ENCODE data around the gene PREP. TPM values are rescaled to one million over a fixed set of nuclear protein-coding genes. Genes with fewer than 3 reads are reported as not detected.

Gene PREP
- total RNA-seq, 2 donors from 2014 or later = 8.9 to 54.5 TPM

- Histone ChIP-seq H3K27me3 (replicated peaks; ENCODE audit: insufficient read depth) (no peaks in the 10 kb centered on the region), H3K4me3 (no peak overlapping the region), H3K36me3 (no peaks in the 10 kb centered on the region), H3K4me1 (replicated peaks) (no peaks in the 10 kb centered on the region), H3K9me3 (no peaks in the 10 kb centered on the region), H3K27ac (no peak overlapping the region)
- intact Hi-C loops (cut with DNase I) = no loop called here
- DNase-seq (ENCODE audit: low spot score) = no peak
- TF ChIP-seq, protein P1, sequence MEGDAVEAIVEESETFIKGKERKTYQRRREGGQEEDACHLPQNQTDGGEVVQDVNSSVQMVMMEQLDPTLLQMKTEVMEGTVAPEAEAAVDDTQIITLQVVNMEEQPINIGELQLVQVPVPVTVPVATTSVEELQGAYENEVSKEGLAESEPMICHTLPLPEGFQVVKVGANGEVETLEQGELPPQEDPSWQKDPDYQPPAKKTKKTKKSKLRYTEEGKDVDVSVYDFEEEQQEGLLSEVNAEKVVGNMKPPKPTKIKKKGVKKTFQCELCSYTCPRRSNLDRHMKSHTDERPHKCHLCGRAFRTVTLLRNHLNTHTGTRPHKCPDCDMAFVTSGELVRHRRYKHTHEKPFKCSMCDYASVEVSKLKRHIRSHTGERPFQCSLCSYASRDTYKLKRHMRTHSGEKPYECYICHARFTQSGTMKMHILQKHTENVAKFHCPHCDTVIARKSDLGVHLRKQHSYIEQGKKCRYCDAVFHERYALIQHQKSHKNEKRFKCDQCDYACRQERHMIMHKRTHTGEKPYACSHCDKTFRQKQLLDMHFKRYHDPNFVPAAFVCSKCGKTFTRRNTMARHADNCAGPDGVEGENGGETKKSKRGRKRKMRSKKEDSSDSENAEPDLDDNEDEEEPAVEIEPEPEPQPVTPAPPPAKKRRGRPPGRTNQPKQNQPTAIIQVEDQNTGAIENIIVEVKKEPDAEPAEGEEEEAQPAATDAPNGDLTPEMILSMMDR (IDR thresholded peaks at IDR 0.05) = no peak
- TF ChIP-seq POLR2A (IDR thresholded peaks at IDR 0.05) = no peak
- TF ChIP-seq POLR2AphosphoS5 (IDR thresholded peaks at IDR 0.05) = no peak
- 92% methylated on average over 1 of the region's 1 CpG for WGBS
These were observed 6.9 kb upstream of the PREP start for GRCh38 chr6:105409734-105410133.

DNA sequence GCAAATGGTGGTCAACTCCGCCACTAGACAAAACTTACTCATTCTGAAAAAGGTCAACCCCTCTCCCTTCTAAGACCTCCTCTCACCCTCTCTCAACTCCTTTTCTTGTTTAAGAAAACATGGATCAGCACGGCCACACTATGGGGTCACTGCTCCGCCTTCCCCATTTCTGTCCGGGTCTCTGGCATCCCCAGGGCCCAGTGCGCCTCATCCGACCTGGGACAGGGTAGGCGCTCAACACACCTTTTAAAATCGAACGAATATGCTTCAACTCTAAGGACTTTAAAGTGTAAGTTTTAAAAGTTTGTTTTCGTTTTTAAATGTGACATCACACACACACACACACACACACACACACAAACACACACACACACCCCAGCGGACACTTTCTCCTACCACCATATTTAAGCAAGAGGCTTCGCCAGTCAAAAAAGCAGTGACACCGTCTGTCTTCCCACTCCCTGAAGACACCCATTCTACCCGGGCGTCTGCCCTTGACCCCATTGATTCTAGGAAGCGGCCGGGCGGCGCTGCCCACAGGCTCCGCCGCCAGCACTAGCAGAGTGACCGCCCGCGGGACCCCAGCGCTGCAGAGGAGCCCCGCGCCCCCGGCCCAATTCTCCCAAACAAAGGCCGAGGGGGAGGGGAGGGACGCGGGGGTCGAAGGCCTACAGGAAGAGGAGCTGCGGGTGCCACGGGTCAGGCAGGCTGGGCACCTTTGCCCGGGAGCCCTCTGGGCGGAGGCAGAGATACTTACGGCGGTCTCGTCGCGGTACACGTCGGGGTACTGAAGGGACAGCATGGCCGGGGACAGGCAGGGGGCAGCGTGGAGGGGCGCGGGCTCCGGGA is 568 bp downstream of the PREP start:
- Histone ChIP-seq H3K27me3 (replicated peaks; ENCODE audit: insufficient read depth) (no peaks in the 10 kb centered on the region), H3K36me3 (no peaks in the 10 kb centered on the region), H3K9me3 (no peaks in the 10 kb centered on the region), H3K4me1 (replicated peaks) (no peaks in the 10 kb centered on the region), H3K4me3 (peak overlapping the region; percentile 81 to 86), H3K27ac (peak overlapping the region; percentile 61 to 72)
- intact Hi-C loops (cut with DNase I) = loop anchor here (2.0 kb wide), 1 partner anchor 312 kb away; no protein-coding TSS in a partner anchor
- no peak for TF ChIP-seq POLR2AphosphoS5 (IDR thresholded peaks at IDR 0.05)
- TF ChIP-seq POLR2A (IDR thresholded peaks at IDR 0.05) = no peak
- TF ChIP-seq, protein P1 (IDR thresholded peaks at IDR 0.05) = no peak
- peak; percentile 8 for DNase-seq (ENCODE audit: low spot score)
- 8% methylated on average over 36 of the region's 48 CpGs for WGBS

DNA sequence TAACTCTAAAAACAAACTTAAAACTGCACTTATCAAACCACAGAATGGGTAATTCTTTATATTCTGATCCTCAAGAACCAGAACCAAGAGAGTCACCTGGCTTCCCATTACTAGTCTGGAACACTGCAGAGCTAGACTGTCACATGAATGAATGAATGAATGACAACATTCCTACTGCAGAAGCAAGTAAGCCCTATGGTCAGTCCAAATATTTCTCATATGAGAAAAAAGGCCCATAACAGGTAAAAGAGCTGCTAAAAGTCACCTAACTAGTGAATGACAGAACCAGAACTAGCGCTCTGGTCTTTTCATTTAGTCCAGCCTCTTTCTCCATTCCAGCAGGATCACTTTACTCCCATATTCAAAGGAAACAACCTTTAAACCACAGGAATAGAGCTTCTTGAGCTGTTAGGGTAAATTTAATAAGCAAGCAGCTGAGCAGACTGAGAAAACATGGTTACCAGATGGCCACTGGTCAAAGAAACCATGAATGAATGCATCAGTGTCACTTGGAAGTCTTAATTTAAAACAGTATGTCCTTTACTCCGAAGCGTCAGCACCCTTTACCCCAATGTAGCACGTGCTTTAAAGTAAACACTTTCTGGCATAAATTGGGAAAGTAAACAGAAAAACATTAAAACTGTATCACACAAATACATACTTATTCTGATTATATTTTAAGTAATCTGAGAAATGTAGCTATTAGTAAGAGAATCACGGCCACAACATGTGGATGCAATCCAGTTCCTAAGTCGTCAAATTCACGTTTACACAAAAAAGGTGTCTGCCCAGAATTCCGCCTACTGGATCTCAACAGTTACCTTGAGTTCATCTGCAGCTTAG is 1.4 kb downstream of the PREP start:
- 69% methylated on average over 8 of the region's 8 CpGs for WGBS
- DNase-seq (ENCODE audit: low spot score) = no peak

GRCh38 chr6:105400501-105400900 is 2.4 kb downstream of the PREP start:
- no peak for DNase-seq (ENCODE audit: low spot score)
- no peak overlapping the region for H3K27ac ChIP-seq
- H3K36me3 ChIP-seq = no peaks in the 10 kb centered on the region
- H3K4me3 ChIP-seq = no peak overlapping the region
- intact Hi-C loops (cut with DNase I) = no loop called here
- H3K9me3 ChIP-seq = no peaks in the 10 kb centered on the region
- 94% methylated on average over 3 of the region's 3 CpGs for WGBS
- H3K27me3 ChIP-seq (replicated peaks; ENCODE audit: insufficient read depth) = no peaks in the 10 kb centered on the region
- TF ChIP-seq POLR2AphosphoS5 (IDR thresholded peaks at IDR 0.05) (no peak), POLR2A (IDR thresholded peaks at IDR 0.05) (no peak)
- TF ChIP-seq, protein P1 (IDR thresholded peaks at IDR 0.05) = no peak
- no peaks in the 10 kb centered on the region for H3K4me1 ChIP-seq (replicated peaks)

More for the DNA sequence above, 1.4 kb downstream of the PREP start:
- Histone ChIP-seq H3K4me3 (peak overlapping the region in 1 of 2 donors; percentile 86), H3K27ac (no peak overlapping the region), H3K4me1 (replicated peaks) (no peaks in the 10 kb centered on the region), H3K36me3 (no peaks in the 10 kb centered on the region), H3K9me3 (no peaks in the 10 kb centered on the region), H3K27me3 (replicated peaks; ENCODE audit: insufficient read depth) (no peaks in the 10 kb centered on the region)
- intact Hi-C loops (cut with DNase I) = loop anchor here (2.0 kb wide), 1 partner anchor 311 kb away; no protein-coding TSS in a partner anchor
- TF ChIP-seq, protein P1 (IDR thresholded peaks at IDR 0.05) = no peak
- no peak for TF ChIP-seq POLR2AphosphoS5 (IDR thresholded peaks at IDR 0.05)
- no peak for TF ChIP-seq POLR2A (IDR thresholded peaks at IDR 0.05)
